Adipose tissue (tissue), 3 donors: ENCODE results near the gene PRAMEF15. TPM values are rescaled to one million over a fixed set of nuclear protein-coding genes. Genes with fewer than 3 reads are reported as not detected.
"Not testable (repeated sequence)": the region's sequence is repeated elsewhere in the genome, so short reads cannot be mapped to it uniquely, and the experiment has no call there.

Experiments used
- H3K27ac ChIP-seq: one replicate; pipeline ENCODE4 v1.5.1; 2013; ENCODE audit warnings: low read depth, low read length
- WGBS, 3 donors: extraction: QIAGEN DNeasy Blood & Tissue Kit; methylation state at CpG; one replicate each; pipeline ENCODE4 v1.1.7; 2013; 5-methylcytosine and 5-hydroxymethylcytosine counted together
- polyA plus RNA-seq, 3 donors: library from polyadenylated mRNA; stranded (reverse); fragments of 200-250 nt; gene quantifications; one replicate each; pipeline ENCODE4 v1.2.3, GENCODE V29; 2013
- donor health status: healthy with polysubstance abuse.
- donor health status: Bipolar disorder and iron deficiency.
- donor health status: healthy.

Gene PRAMEF15
- not detected for polyA plus RNA-seq

DNA sequence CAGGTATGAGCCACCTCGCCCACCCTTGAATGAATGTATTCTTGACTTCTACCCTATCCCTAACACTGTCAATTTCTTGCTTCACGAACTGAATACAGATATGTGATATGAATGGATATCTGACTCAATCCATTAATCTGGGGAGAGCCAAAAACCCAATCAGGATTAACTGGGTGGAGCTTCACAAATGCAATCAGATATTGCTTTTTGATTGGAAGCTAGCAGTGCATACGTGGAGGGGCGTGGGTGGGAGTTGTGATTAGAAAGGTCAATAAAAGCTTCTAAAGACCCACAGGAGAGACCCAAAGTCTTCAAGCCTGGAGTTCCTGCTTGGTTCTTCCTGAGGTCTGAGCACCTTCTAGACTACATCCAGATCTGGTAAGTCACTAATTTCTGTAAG is at the start of gene PRAMEF15:
TSS of gene PRAMEF15 (plus strand) at position 301 of the 400 bp plus-strand sequence. CDS start 2,827 bp downstream, outside the sequence.
- 60 to 78% (median 61%) methylated on average over 3 of the region's 4 CpGs for WGBS, 3 donors
- H3K27ac ChIP-seq: not testable (repeated sequence)

DNA sequence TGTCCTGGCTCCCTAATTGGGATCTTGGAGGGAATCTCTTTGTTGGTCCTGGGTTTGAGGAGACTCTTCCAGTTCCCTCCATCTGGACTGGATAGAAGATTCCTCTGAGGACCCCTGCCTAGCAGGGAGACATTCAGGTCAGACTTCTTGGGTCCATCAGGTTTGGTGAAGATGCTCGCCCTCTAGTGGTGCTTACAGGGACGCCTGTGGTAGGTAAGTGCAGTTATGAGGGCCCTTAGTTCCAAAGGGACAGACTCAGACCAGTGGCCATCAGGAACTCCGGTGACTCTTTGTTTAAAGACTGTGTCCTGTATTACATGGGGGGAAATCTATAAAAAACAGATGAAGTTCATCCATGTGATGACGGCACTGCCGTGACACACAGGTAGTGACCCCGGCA is 38.4 kb upstream of the PRAMEF15 start:
- 24 to 42% (median 39%) methylated on average over 2 to 3 of the region's 6 CpGs for WGBS, 3 donors
- not testable (repeated sequence) for H3K27ac ChIP-seq

DNA sequence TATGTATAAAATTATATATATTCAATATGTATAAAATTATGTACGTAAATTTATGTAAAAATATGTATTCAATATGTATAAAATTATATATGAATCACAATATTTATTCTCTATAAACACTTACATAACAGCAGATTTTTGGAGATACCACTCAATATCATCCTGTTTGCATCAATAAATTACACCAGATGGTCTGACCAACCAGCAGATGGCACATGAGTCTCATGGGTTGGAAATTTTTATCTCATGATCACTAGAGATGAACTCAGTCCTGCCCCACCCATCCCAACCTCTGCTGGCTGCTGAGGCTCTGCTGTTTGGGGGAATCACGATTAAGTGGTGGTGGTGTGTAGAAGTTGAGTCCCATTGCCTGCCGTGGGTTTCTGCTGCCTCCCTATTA is 35.8 kb upstream of the PRAMEF15 start:
- 66 to 76% (median 72%) methylated on average over 3 of the region's 3 CpGs for WGBS, 3 donors
- H3K27ac ChIP-seq: not testable (repeated sequence)

DNA sequence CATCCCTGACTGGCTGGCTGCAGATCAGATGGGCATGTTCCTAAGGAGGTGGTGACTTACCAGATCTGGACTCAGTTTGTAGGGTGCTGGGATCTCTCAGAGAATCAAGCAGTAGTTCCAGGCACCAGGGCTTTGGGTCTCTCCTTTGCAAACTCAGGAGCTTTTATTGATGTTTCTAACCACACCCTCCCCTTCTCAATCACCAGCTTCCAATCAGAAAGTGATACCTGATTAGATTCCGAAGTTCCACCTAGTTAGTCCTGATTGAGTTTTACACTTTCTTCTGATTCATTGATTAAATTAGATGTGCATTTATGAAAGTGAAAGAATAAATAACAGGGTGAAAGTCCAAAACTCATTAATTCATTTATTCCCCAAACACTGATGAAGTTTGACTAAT is 30.3 kb upstream of the PRAMEF15 start, which contains the start of gene PRAMEF8:
TSS of gene PRAMEF8 (minus strand) at position 101 of the 400 bp plus-strand sequence. CDS start 1,046 bp downstream, outside the sequence.
- H3K27ac ChIP-seq: not testable (repeated sequence)
- WGBS, 3 donors: no CpG with 5 or more reads among the region's 1 CpG

DNA sequence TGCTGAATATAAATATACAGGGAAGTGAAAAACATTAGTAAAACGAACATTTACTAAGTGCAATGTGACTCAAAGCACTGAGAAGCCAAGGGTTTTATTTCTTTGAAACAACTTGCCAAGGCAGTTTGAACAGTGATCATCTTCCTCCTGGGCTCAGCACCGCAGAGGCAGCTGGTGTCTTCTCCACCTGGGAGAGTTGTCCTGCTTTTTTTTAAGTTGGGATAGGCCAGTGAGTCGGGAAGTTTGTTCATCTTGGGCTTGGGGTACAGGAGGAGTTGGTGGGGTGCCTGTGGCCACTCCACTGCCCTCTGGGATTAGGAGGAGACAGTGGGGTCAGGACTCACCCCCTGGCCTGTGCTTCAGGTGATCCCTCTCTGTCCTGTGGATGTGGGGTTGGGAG is 26.4 kb upstream of the PRAMEF15 start:
- 40 to 74% (median 68%) methylated on average over 1 to 2 of the region's 3 CpGs for WGBS, 3 donors
- H3K27ac ChIP-seq: not testable (repeated sequence)

DNA sequence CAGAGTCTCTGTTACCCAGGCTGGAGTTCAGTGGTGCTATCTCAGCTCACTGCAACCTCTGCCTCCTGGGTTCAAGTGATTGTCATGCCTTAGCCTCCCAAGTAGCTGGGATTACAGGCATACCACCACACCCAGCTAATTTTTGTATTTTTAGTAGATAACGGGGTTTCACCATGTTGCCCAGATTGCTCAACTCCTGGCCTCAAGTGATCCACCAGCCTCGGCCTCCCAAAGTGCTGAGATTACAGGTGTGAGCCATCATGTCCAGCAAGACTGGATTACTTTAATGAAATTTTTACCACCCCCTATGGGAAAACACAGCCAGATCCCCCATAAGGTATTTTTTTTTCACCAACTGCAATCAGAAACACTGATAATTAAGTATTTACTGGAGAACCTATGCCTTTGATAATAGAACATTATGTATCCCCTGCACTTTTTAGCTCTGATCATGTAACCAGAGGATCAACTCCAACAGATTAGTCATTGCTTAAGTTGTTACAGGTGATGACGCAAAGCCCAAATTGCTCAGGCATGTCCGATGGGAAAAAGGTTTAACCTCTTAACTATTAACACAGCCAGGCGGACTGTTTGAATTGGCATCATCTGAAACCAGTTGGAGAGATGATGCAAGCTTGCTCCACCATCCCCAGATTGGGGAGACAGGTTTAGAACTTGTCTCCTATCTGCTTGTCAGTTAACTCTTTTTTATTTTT is 18.0 kb upstream of the PRAMEF15 start:
- WGBS, 3 donors: 69 to 88% (median 82%) methylated on average over 2 of the region's 5 CpGs
- not testable (repeated sequence) for H3K27ac ChIP-seq

DNA sequence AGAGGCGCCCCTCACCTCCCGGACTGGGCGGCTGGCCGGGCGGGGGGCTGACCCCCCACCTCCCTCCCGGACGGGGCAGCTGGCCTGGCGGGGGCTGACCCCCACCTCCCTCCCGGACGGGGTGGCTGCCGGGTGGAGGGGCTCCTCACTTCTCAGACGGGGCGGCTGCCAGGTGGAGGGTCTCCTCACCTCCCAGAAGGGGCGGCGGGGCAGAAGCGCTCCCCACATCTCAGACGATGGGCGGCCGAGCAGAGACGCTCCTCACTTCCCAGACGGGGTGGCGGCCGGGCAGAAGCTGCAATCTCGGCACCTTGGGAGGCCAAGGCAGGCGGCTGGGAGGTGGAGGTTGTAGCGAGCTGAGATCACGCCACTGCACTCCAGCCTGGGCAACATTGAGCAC is 16.7 kb upstream of the PRAMEF15 start:
- 92 to 100% methylated on average over 3 to 8 of the region's 27 CpGs; no CpG with 5 or more reads in 1 of the 3 donors for WGBS, 3 donors
- not testable (repeated sequence) for H3K27ac ChIP-seq

DNA sequence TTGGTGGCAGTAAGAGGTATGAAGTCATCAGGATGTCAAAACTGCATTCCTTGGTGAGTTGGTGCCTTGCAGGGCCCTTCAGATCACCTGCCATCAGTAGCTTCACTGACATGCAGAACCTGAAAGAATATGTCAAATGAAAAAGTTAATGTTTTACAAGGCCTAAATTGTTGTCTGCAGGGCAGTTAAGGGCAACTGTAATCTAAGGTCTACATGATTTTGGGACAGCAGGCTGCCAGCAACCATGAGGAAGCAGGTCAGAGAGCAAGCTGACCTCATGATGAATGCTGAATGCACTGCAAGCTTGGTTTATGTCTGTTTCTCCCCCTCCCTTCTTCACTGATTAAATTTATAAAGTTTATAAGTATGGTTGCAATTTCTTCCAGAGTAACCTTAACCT is 13.2 kb upstream of the PRAMEF15 start:
- H3K27ac ChIP-seq: not testable (repeated sequence)

DNA sequence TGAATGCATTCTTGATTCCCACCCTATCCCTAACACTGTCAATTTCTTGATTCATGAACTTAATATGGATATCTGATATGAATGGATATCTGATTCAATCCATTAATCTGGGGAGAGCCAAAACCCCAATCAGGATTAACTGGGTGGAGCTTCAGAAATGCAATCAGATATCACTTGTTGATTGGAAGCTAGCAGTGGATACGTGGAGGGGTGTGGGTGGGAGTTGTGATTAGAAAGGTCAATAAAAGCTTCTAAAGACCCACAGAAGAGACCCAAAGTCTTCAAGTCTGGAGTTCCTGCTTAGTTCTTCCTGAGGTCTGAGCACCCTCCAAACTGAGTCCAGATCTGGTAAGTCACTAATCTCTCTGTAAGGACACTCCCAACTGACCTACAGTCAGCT is 12.1 kb upstream of the PRAMEF15 start, which contains the start of gene PRAMEF33:
TSS of gene PRAMEF33 (plus strand) at position 301 of the 400 bp plus-strand sequence. CDS start 2,416 bp downstream, outside the sequence.
- no CpG with 5 or more reads among the region's 1 CpG for WGBS, 3 donors
- not testable (repeated sequence) for H3K27ac ChIP-seq

DNA sequence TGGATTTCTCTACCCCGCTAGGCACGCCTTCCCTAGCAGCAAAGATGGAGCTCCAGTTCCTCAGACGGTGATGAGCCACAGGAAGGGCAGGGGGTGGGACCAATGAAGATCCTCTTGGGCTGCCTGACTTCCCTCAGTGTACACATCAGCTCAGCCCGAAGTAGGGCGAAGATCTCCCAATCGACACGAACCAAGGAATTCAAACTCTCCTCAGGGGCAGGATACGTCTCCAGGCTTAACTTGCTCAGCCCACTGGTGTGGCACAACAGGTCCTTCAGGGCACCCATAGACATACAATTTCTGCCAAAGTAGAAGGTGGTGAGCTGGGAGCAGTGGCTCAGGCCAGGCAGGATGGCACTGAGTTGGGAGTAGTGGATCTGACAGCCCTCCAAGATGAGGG is 27.1 kb downstream of the PRAMEF15 start:
- H3K27ac ChIP-seq: not testable (repeated sequence)
- 67 to 92% (median 84%) methylated on average over 8 of the region's 8 CpGs for WGBS, 3 donors

DNA sequence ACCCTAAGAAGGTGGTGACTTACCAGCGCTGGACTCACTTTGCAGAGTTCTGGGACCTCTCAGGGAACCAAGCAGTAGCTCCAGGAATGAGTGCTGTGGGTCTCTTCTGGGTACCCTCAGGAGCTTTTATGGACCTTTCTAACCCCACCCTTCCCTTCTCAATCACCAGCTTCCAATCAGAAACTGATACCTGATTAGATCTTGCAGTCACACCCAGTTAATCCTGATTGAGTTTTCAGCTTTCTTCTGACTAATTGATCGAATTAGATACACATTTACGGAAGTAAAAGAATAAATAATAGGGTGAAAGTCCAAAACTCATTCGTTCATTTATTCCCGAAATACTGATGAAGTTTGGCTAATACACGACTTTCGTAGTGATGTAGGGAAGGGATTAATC is 31.7 kb downstream of the PRAMEF15 start, which contains the start of gene PRAMEF14:
TSS of gene PRAMEF14 (minus strand) at position 101 of the 400 bp plus-strand sequence. CDS start 1,820 bp downstream, outside the sequence.
- 47 to 79% (median 74%) methylated on average over 7 of the region's 7 CpGs for WGBS, 3 donors
- not testable (repeated sequence) for H3K27ac ChIP-seq

DNA sequence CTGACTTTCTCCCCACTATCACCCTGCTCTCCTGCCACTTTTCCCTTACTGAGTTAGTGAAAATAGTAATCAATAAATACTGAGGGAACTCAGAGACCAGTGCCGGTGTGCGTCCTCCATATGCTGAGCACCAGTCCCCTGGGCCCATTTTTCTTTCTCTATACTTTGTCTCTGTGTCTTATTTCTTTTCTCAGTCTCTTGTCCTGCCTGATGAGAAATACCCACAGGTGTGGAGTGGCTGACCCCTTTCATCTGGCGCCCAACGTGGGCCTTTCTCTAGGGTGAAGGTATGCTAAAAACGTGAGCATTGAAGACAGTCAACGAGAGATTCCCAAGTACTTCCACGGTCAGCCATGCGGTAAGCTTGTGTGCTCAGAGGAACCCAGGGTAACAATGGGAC is 38.1 kb downstream of the PRAMEF15 start:
- not testable (repeated sequence) for H3K27ac ChIP-seq
- WGBS, 3 donors: 83 to 92% (median 90%) methylated on average over 6 to 8 of the region's 8 CpGs

DNA sequence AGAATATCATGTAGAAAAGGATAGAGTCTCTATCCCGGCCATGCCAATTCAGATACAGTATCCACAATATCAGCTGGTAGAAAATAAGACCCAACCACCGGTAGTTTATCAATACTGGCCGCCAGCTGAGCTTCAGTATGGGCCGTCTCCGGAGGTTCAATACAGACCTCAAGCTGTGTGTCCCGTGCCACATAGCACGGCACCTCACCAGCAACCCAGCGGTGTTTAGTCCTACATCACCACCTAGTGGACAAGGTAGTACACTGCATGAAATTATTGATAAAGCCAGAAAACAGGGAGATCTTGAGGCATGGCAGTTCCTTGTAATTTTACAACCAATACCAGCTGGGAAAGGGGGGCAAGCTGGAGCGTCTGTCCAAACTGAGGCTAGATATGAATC is 39.1 kb downstream of the PRAMEF15 start:
- H3K27ac ChIP-seq: not testable (repeated sequence)
- WGBS, 3 donors: 11 to 13% methylated on average over 1 to 2 of the region's 9 CpGs; no CpG with 5 or more reads in 1 of the 3 donors

DNA sequence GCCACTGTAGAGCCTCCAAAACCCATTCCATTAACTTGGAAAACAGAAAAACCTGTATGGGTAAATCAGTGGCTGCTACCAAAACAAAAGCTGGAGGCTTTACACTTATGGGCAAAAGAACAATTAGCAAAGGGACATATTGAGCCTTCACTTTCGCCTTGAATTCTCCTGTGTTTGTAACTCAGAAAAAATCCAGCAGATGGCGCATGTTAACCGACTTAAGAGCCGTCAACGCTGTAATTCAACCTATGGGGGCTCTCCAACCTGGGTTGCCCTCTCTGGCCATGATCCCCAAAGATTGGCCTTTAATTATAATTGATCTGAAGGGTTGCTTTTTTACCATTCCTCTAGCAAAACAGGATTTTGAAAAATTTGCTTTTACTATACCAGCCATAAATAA is 41.4 kb downstream of the PRAMEF15 start:
- 1 to 3% (median 2%) methylated on average over 5 of the region's 5 CpGs for WGBS, 3 donors
- not testable (repeated sequence) for H3K27ac ChIP-seq

DNA sequence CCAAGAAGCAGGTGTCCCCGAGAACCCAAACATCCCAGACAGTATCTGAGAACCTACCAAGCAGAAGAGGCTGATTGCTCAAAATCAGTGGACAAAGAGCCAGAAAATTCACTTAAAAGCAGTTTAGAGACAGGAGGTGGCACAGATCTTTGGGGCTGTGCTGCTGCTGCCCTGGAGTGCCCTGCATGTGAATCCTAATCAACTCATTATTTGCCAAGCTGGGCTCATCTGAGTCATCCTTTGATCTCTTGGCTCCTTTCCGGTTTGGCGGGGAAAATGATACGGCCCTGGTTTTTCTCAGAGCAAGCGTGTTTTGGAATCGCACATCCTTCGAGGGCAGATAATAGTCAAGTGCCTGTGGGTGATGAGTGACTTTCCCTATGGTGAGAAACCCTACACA is 47.0 kb downstream of the PRAMEF15 start:
- not testable (repeated sequence) for H3K27ac ChIP-seq
- WGBS, 3 donors: 86 to 88% methylated on average over 1 of the region's 7 CpGs; no CpG with 5 or more reads in 1 of the 3 donors

DNA sequence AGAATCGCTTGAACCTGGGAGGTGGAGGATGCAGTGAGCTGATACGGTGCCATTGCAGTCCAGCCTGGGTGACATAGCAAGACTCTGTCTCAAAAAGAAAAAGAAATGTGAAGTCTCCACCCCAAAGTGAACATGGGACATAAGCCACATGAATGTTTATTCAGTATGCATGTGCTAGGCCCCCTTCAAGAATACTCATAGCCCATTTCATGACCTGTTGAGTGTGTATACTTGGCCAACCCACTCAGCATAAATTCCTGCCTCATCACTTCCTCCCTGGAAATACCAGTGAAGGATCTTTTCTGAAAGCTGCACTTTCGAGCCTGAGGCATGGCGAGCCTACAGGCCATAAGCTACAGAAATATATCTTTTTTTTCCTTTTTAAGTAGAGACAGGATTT is 49.5 kb downstream of the PRAMEF15 start:
- H3K27ac ChIP-seq: not testable (repeated sequence)
- WGBS, 3 donors: 57 to 71% (median 67%) methylated on average over 2 of the region's 4 CpGs

DNA sequence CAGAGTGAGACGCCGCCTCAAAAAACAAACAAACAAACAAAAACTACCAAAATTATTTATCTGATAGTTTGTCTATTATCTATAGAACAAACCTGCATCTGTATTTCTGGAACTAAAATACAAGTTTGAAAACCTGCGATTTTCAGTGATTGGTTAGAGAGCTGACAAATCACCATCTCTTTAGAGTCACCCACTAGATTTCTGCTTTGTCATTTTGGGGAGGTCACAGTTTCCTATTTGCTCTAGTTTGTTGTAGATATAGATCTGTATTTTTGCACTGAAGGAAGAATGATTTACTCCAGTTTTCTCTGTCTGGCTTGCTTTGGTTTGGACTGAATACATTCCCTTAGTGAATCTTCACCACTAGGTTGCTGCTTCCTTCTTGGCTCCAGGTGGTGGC is 51.2 kb downstream of the PRAMEF15 start:
- 81 to 89% (median 86%) methylated on average over 3 of the region's 3 CpGs for WGBS, 3 donors
- H3K27ac ChIP-seq: not testable (repeated sequence)

DNA sequence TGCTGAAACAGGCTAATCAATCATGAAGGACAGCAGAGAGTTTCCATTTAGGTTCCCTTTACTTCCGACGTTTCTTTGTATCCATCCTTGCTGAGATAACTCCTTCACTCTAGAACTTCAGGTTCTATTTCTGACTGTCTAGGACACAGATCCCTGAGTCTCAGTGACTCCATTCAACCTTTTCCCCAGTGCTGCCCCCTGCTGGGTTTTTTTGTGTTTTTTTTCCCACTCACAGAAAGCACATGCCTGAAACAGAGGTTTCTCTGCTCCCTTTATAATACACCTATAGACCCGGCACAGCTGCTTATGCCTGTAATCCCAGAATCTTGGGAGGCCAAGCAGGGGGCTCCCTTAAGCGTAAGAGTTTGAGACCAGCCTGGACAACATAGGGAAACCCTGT is 53.2 kb downstream of the PRAMEF15 start:
- H3K27ac ChIP-seq: not testable (repeated sequence)
- WGBS, 3 donors: 66 to 69% (median 68%) methylated on average over 3 of the region's 4 CpGs
